RPMI7951 (cell line): ENCODE data around the gene PHF20. TPM values are rescaled to one million over a fixed set of nuclear protein-coding genes. Genes with fewer than 3 reads are reported as not detected.
"Not testable (repeated sequence)": the region's sequence is repeated elsewhere in the genome, so short reads cannot be mapped to it uniquely, and the experiment has no call there.

ENCODE experiments used
- DNase-seq: peaks from one replicate; pipeline ENCODE4 v3.0.0-alpha.2; 2012; ENCODE audit warnings: low read depth
- total RNA-seq: library from RNA; depleted of rRNA; stranded (reverse); fragments of >200 nt; shearing (Covaris generic); gene quantifications from 2 replicates; pipeline ENCODE4 v1.2.3, GENCODE V29; 2014

Gene PHF20
- total RNA-seq, 1 experiment from 2014 or later: 60.0 TPM

DNA sequence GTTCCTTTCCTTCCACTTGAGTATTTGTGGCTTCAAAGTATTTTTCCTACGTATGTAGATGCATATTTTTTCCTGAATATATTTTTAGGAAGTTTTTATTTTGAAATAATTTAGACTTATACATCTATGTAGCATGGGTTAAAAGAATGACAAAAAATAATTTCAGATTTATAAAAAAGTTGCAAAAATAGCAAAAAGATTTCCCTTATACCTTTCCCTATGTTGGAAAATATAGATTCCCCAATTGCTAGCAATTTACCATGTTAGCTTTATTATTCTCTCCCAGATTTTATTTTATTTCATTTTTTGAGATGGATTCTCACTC lies 112.7 kb downstream of the PHF20 start:
- DNase-seq: no peak

DNA sequence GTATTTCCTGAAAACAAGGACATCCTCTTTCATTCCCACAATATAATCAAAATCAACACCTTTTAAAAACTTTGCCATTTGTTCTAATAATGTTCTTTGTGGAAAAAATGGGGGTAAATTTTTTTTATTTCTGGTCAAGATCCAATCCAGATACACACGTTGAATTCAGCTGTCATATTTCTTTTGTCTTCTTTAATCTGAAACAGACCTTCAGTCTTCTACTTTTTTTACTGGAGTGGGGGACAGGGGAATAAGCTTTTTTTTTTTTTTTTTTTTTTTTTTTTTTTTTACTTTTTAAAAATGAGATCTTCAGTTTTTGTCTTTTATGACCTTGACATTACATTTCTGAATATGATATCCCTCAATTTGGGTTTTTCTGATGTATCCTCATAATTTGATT lies 113.4 kb downstream of the PHF20 start:
- DNase-seq: no peak

DNA sequence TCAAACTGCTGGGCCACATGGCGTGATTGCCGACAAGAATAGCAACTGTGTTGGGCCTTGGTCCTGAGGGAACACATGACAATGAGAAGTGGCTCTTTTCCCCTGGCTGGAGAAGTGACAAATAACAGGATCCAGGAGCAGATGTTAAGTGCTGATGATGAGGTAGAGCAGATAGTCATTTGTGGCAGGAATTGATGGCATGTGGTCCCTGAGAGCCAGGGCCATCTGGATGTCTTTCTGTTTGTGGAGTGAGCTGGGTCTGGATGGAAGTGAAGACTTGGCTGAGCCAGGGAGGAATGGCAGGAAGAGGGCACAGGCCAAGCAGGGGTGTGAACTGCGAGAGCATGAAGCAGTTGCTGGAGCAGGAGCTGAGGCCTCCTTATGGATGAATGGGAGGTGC lies 114.7 kb downstream of the PHF20 start:
- DNase-seq: no peak

DNA sequence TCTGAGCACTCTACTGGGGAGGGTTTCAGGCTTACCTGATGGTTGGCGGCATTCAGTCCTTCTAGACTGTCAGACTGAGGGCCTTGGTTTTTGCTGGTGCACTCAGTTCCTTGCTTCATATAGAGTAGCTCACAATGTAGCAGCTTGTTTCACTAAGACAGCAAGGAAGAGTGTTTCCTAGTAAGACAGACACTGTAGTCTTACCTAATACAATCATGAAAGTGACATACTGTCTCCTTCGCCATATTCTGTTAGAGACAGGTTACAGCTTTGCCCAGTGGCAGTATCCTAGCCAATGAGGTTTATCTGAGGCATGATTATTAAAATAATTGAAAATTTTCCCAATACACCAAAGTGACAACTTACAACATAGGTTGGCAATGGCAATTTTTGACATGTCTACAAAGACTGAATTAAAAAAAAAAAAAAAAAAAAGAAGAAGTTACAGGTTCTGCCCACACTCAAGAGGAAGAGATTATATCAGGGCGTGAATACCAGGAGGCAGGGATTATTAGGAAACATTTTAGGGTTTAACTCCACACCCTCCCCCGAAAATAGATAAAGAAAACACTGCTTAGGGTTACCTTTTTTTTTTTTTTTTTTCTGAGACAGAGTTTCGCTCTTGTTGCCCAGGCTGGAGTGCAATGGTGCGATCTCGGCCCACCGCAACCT lies 115.7 kb downstream of the PHF20 start:
- no peak for DNase-seq

DNA sequence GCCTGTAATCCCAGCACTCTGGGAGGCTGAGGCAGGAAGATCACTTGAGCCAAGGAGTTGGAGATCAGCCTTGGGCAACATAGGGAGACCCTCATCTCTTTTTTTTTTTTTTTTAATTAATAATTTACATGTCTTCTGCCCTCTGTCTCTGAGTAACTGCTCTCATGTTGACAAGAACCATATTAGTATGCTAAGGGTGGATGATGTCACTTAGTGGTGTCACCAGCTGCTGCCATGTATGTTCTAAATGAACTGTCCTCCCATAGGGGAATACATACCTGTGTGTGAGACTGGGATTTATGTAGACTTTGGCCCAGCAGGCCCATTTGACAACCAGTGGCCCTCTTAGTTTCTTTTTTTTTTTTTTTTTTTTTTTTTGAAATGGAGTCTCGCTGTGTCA lies 116.8 kb downstream of the PHF20 start:
- DNase-seq: no peak

GRCh38 chr20:35891375-35891774 lies 119.6 kb downstream of the PHF20 start:
- DNase-seq: peak; percentile 11

DNA sequence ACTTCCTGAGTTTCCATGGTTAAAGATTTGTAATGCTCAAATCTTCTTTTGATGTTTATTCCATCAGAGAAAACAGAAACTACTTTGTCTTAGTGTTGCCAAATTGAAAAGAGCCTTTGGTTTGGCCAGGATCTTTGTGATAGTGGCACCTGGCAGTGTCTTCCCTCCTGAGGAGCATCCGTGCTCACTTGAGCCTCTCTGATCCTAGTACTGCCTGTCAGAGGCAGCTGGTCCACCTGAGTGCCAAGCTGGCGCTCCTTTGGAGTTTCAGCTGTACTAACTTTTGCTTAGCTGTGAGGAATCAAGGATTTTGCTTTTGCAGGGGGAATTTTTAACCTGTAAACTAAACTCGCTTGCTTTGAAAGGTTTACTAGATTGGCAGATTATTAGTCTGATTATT lies 121.1 kb downstream of the PHF20 start:
- DNase-seq: no peak

GRCh38 chr20:35893942-35894341 lies 122.1 kb downstream of the PHF20 start:
- DNase-seq: no peak

DNA sequence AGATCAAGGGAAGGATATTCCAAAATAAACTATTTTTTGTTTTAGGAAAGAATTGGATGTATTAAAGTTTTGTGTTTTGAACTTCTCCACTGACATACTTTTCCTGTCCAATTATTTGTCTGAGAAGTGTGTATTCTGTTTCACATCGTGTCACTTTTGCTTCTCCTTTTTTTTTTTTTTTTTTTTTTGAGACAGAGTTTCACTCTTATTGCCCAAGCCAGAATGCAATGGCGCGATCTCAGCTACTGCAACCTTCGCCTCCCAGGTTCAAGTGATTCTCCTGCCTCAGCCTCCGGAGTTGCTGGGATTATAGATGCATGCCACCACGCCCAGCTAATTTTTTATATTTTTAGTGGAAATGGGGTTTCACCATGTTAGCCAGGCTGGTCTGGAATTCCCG lies 123.7 kb downstream of the PHF20 start:
- not testable (repeated sequence) for DNase-seq

DNA sequence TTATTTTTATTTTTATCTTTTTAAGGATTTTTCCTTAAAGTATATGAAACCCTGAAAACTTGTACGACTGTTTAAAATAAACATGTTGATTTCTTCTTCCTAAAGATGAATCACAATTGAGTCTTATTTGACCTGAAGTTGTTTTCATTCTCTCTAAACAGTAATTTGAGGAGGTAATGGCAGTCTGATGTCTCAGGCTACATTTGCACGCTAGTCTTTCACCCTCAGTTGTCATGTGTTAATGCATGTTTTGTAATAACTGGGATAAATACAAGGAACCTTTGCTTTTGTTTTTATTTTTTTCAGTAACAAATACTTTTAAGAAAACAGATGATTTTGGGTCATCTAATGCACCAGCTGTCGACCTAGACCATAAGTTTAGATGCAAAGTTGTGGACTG lies 127.2 kb downstream of the PHF20 start:
- DNase-seq: no peak

GRCh38 chr20:35901230-35901629 lies 129.4 kb downstream of the PHF20 start:
- DNase-seq: not testable (repeated sequence)

DNA sequence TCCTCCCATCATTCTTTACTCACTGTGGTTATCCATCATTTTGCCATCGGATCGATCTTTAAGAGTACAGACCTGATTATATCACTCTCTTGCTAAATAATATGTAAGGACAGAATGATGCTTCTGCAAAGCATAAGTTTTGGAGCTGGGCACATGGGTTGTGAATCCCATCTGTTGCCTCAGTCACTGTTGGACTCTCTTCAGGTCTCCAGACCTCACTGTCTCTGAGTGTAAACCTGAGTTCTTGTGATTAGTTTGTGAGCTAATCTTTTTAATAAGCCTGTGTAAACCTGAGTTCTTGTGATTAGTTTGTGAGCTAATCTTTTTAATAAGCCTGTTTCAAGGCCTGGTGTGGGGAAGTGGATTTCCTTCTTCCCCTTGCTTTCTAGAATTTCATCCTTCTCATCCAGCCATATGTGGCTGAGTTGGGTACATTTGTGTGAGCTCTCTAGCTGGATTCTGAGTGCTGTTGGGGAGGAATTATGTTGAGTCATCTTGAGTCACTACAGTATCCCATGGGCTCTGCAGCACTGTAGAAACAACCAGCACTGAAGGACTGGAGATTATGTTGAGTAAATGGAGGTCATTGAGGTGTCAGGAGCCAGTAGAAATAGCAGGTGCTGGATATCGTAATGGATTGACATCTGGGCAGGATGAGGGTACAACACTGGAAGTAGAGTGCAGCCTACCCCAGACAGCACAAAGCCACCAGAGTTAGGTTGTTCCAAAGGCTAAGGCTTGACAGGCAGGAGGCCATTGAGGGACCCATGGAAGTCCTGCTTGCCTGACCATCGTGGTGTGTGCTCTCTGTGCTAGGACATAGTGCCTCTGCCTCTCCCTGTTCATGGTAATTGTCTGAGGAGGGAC lies 130.1 kb downstream of the PHF20 start:
- DNase-seq: peak; percentile 94

- no peak for DNase-seq
Observed at GRCh38 chr20:35902545-35902941, 130.7 kb downstream of the PHF20 start.

- DNase-seq: no peak
Observed at GRCh38 chr20:35903843-35904242, 132.0 kb downstream of the PHF20 start.

DNA sequence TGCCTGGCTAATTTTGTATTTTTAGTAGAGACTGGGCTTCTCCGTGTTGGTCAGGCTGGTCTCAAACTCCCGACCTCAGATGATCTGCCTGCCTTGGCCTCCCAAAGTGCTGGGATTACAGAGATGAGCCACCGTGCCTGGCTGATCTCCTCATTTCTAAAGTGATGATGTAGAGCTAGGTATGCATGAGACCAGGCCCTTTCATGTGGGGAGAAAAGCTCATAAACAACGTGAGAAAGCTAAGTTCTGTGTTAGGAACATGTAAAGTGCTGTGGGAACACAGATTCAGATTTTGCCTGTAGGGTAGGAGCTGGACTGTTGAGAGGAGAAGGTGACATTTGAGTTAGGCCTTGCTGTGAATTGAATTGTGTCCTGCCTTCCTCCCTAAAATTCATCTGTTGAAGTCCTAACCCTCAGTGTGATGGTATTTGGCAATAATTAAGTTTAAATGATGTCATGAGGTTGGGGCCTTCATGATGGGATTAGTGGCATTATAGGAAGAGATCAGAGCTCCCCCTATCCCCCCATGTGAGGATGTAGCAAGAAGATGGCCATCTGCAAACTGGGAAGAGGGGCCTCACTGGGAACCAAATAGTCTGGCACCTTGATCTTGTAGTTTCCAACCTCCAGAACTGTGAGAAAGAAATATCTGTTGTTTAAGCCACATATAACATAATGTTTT lies 133.3 kb downstream of the PHF20 start:
- DNase-seq: no peak

DNA sequence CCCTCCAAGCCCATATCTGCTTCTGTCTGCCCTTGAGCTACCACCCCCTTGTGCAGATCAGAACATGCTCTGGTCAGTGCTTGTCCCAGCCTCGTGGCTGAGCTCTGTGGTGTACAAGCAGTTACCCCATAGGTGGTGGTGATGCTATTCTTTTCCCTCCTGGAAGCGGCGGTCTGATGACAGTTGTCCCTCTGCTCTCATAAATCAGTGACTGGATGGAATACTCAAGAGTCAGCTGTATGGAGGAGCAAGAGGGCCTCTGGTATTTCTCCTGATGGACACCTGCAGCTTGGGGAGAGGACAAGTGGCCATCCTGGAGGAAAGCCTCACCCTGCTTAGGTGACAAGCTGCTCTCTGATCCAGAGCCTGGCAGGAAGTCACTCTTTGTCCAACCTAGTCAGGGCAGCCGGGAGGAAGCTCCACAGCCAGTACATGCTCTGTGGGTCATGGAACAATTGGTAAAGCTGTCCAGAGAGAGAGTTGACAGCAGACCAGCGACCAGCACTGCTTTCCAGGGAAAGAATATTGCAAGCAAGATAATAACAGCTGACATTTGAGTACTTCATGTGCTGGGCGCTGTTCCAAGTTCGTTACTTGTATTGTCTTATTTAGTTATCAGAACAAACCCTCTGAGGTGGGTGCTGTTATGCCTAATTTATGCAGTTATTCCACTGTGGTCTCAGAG lies 135.3 kb downstream of the PHF20 start:
- no peak for DNase-seq

DNA sequence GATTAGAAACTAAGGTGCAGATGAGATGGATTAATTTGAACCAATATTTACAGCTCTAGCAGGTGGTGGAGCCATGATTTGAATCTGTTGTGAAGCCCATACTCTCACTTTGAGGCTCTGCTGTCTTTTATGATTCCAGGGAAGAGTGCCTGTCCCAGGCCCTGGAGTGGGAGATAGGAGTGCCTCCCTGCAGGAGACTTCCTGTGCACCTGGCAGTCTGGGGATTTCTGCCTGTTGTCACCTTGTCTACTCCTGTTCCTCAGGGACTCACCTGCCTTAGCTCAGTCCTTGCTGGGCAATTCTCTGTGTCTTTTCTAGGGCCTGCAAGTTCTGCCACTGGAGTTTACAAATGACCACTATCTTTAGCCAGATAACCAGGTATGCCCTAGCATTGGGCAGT lies 136.2 kb downstream of the PHF20 start:
- DNase-seq: no peak

GRCh38 chr20:35909176-35909575 lies 137.4 kb downstream of the PHF20 start:
- DNase-seq: no peak

- no peak for DNase-seq
Observed at GRCh38 chr20:35909796-35910195, 138.0 kb downstream of the PHF20 start.

GRCh38 chr20:35910254-35910653 lies 138.4 kb downstream of the PHF20 start:
- DNase-seq: no peak

- no peak for DNase-seq
Observed at GRCh38 chr20:35912881-35913280, 141.1 kb downstream of the PHF20 start.

DNA sequence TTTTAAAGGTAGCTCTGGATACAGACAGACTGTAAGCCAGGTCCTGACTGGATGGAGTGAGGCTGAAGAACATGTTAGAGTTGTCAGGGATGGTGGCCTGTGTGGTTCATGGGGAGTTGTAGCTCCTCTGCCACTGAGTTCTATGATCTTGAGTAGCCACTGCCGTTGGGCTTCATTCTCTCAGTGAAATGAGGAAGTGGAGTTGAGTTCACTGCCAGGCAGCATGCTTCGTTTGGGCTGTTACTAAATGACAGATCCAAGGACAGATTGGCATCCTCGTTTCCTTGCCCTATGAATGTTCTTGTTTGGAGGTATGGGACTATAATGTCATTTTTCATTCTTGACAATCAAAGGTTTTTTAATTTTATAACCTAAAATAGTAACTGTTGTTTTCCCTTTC lies 145.3 kb downstream of the PHF20 start:
- no peak for DNase-seq
